GM12878 (cell line): ENCODE results near the gene PRKCI. TPM values are rescaled to one million over a fixed set of nuclear protein-coding genes. Genes with fewer than 3 reads are reported as not detected.
A peak's percentile ranks its signal among the peaks of the same experiment; 100 is the strongest.

Experiments
- ATF7 ChIP-seq: fragments of 450-650 bp; IDR thresholded peaks from 2 replicates; pipeline ENCODE4 v1.6.1; 2016; ENCODE audit warnings: low read depth, mild to moderate bottlenecking
- BHLHE40 ChIP-seq, 2 experiments: fragments of 450-650 bp in 1 of 2; IDR thresholded peaks; 2 replicates each; pipeline ENCODE4 v1.6.1; 2011 to 2017; ENCODE audit warnings: low read depth in 2 of 2, borderline replicate concordance in 1 of 2, improper control_type of control experiment in 1 of 2, low read length in 1 of 2, mild to moderate bottlenecking in 1 of 2
- CEBPZ ChIP-seq: fragments of 150-350 bp; IDR thresholded peaks from 2 replicates; pipeline ENCODE4 v1.6.1; 2016; ENCODE audit warnings: low read depth, low read length
- CHD1 ChIP-seq: IDR thresholded peaks from 2 replicates; pipeline ENCODE4 v1.6.1; 2012; ENCODE audit warnings: low read depth, low read length, improper control_type of control experiment
- EGR1 ChIP-seq, 2 experiments: IDR thresholded peaks; 1 replicate in 1 of 2; 2 replicates in 1 of 2; pipeline ENCODE4 v1.6.1; 2011 to 2012; ENCODE audit warnings: low read depth in 2 of 2, low read length in 2 of 2, borderline replicate concordance in 1 of 2, mild to moderate bottlenecking in 1 of 2, moderate library complexity in 1 of 2
- FOXM1 ChIP-seq: IDR thresholded peaks from 2 replicates; pipeline ENCODE4 v1.6.1; 2012; ENCODE audit warnings: low read depth, mild to moderate bottlenecking, inconsistent platforms, low read length, moderate library complexity
- MEF2A ChIP-seq: IDR thresholded peaks from 2 replicates; pipeline ENCODE4 v1.6.1; 2011; ENCODE audit warnings: low read depth, mild to moderate bottlenecking, low read length, moderate library complexity; ENCODE audit not compliant: insufficient read depth
- RAD21 ChIP-seq: IDR thresholded peaks from 2 replicates; pipeline ENCODE4 v1.6.1; 2011; ENCODE audit warnings: mild to moderate bottlenecking, low read depth, low read length, moderate library complexity; ENCODE audit not compliant: insufficient read depth
- SMARCA5 ChIP-seq: fragments of 450-650 bp; IDR thresholded peaks from 2 replicates; pipeline ENCODE4 v1.6.1; 2017; ENCODE audit warnings: mild to moderate bottlenecking
- SMC3 ChIP-seq: IDR thresholded peaks from 2 replicates; pipeline ENCODE4 v1.6.1; 2011; ENCODE audit warnings: low read length, improper control_type of control experiment, borderline replicate concordance
- SP1 ChIP-seq: IDR thresholded peaks from one replicate; pipeline ENCODE4 v1.6.1; 2011; ENCODE audit warnings: low read depth, low read length
- SREBF2 ChIP-seq: IDR thresholded peaks from 2 replicates; pipeline ENCODE4 v1.6.1; 2012; ENCODE audit warnings: mild to moderate bottlenecking, low read length
- SUPT20H ChIP-seq: IDR thresholded peaks from 2 replicates; pipeline ENCODE4 v1.6.1; 2011; ENCODE audit warnings: low read depth, mild to moderate bottlenecking, low read length, moderate library complexity, borderline replicate concordance; ENCODE audit not compliant: control insufficient read depth
- TBL1XR1 ChIP-seq: IDR thresholded peaks from 2 replicates; pipeline ENCODE4 v1.6.1; 2012; ENCODE audit warnings: low read depth, low read length, improper control_type of control experiment
- TCF3 ChIP-seq: IDR thresholded peaks from 2 replicates; pipeline ENCODE4 v1.6.1; 2012; ENCODE audit warnings: low read depth, mild to moderate bottlenecking, low read length, borderline replicate concordance; ENCODE audit not compliant: insufficient read depth
- WRNIP1 ChIP-seq: IDR thresholded peaks from 2 replicates; pipeline ENCODE4 v1.6.1; 2011; ENCODE audit warnings: low read depth, low read length, improper control_type of control experiment, borderline replicate concordance
- YY1 ChIP-seq: IDR thresholded peaks from 2 replicates; pipeline ENCODE4 v1.6.1; 2011; ENCODE audit warnings: low read depth, mild to moderate bottlenecking, low read length
- ZBTB40 ChIP-seq: fragments of 450-650 bp; IDR thresholded peaks from 2 replicates; pipeline ENCODE4 v1.6.1; 2016; ENCODE audit warnings: mild to moderate bottlenecking, moderate library complexity, borderline replicate concordance
- ZSCAN29 ChIP-seq: fragments of 450-650 bp; IDR thresholded peaks from 2 replicates; pipeline ENCODE4 v1.6.1; 2017; ENCODE audit warnings: mild to moderate bottlenecking, moderate library complexity
- polyA plus RNA-seq, 11 experiments: library from polyadenylated mRNA; depleted of rRNA in 4 of 11; unstranded in 6 of 11; stranded (reverse) in 5 of 11; fragments of >200 nt; fragmentation: Nextera tagmentation in 4 of 11; fragmentation: Illumina TruSeq in 1 of 11; extraction: Ambion mirVana in 4 of 11; extraction: Trizol in 1 of 11; gene quantifications; 1 replicate in 1 of 11; 2 replicates in 10 of 11; pipeline versions ENCODE4 v1.2.1 to v1.2.3, GENCODE V29; 2011 to 2016; ENCODE audit warnings: inconsistent platforms in 2 of 11, missing spikeins in 2 of 11, low read depth in 1 of 11
- total RNA-seq, 4 experiments: library from RNA; depleted of rRNA in 3 of 4; stranded (reverse); fragments of >200 nt in 3 of 4; fragmentation: Illumina TruSeq in 1 of 4; extraction: Trizol in 1 of 4; gene quantifications; 2 replicates each; pipeline versions ENCODE4 v1.2.1 to v1.2.3, GENCODE V29; 2013 to 2021
- TF ChIP-seq, protein P1 (sequence below): IDR thresholded peaks from 2 replicates; pipeline ENCODE4 v1.6.1; 2012; ENCODE audit warnings: low read length, inconsistent platforms

Gene PRKCI
- total and polyA plus RNA-seq, 10 of the 15 experiments (the other 5 are each of a cell fraction or from before 2014, with no cell fraction given): 3.5 to 15.4 (median 11.8) TPM

- TF ChIP-seq EGR1 (IDR thresholded peaks at IDR 0.05; ENCODE audit: borderline replicate concordance in 1 of 2, low read depth in 2 of 2, low read length in 2 of 2) (peak in 1 of 2 experiments; percentile 56; a peak in 1 of 3 replicates), SREBF2 (no peak), RAD21 (no peak), FOXM1 (no peak), SMC3 (0 out of 2 replicates have a peak, but pooled peaks have one; percentile 19), BHLHE40 (IDR thresholded peaks at IDR 0.05; ENCODE audit: borderline replicate concordance in 1 of 2, low read depth in 2 of 2, low read length in 1 of 2) (peak; percentile 55 to 75), SUPT20H (no peak), TBL1XR1 (peak; percentile 48; the same call in 1 of the 2 replicates), CEBPZ (no peak), SMARCA5 (no peak), ATF7 (peak; percentile 60), MEF2A (no peak), ZBTB40 (no peak), CHD1 (no peak), TCF3 (no peak), WRNIP1 (no peak), YY1 (peak; percentile 97), SP1 (no peak), ZSCAN29 (no peak)
- TF ChIP-seq, protein P1, sequence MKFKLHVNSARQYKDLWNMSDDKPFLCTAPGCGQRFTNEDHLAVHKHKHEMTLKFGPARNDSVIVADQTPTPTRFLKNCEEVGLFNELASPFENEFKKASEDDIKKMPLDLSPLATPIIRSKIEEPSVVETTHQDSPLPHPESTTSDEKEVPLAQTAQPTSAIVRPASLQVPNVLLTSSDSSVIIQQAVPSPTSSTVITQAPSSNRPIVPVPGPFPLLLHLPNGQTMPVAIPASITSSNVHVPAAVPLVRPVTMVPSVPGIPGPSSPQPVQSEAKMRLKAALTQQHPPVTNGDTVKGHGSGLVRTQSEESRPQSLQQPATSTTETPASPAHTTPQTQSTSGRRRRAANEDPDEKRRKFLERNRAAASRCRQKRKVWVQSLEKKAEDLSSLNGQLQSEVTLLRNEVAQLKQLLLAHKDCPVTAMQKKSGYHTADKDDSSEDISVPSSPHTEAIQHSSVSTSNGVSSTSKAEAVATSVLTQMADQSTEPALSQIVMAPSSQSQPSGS: no peak
Observed at GRCh38 chr3:170180908-170181885, 41.0 kb upstream of the PRKCI start, which contains the start of gene PHC3 (continued).
